Measurements from ENCODE around the gene NAA10. TPM values are rescaled to one million over a fixed set of nuclear protein-coding genes. Genes with fewer than 3 reads are reported as not detected.

NAA10 gene
- total and polyA plus RNA-seq, 2 of the 13 experiments (the other 11 are each of a cell fraction or from before 2014, with no cell fraction given): 49.2 to 51.7 TPM

DNA sequence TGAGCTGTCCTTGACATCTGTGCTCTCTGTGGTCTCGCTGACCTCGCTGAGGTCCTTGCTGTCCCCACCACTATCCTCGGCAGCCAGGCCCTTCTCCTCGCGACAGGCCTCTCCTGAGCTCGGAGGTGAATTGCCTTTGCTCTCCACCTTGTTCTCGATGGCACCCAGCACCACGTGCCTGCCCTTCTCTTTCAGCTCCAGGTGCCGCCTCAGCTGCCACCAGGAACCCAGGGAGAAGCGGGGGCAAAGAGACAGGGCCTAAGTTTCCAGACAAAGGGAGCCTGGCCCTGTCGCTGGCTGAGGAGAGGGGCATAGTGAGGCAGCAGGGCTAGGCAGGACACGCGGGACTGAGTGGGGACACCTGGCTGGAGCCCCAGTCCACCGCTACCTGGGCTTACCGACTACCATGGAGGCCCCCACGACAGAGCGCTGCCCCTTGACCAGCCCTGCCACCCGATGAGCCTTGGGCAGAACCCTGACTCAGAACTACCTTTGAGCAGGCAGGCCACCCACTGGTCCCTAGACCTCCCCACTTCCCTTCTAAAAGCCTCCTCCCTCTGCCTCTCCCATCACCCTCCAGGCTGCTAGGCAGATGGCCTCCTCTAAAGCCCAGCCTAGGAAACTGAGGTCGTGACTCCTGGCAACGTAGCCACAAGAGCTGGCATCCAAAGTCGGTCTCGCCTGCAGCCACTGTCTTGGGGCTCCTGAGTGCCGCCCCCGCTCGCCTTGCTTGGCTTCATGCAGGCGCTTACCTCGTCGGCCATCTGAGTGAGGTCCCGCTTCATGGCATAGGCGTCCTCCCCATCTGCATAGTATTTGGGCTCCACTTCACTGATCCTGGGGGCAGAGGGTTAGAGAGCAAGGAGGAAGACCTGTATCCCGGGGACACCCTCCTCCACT, 4.6 kb downstream of the NAA10 start:
- 92% methylated on average over 13 of the region's 31 CpGs for WGBS (ENCODE audit: low lambda C conversion rate)
- ChIA-PET POLR2A (interaction anchor here (4.2 kb wide), 1 partner anchor 17 kb away, joined by 82 read pairs; the partner anchor contains the start of gene RENBP), CTCF (ENCODE audit: low intra/inter-chr PET ratio, low total read pairs) (no interaction called here)
- no peak overlapping the region for H3K27ac ChIP-seq (ENCODE audit: extremely low read length, insufficient read depth, low read length)
- no peak overlapping the region for H3K4me2 ChIP-seq (ENCODE audit: low read depth, low read length)
- FAIRE-seq (no peak), ATAC-seq (no peak), DNase-seq (ENCODE audit: low spot score) (no peak)
- in situ Hi-C loops (cut with HindIII; ENCODE audit: extremely low pct_ligation_motif_present, low pct_unique_long_range_greater_than_20kb) (no loop called here), intact Hi-C loops (cut with micrococcal nuclease; ENCODE audit: unreplicated experiment) (no loop called here)
- H3K9ac ChIP-seq (ENCODE audit: insufficient read depth, low read depth, low read length): no peak overlapping the region
- H3K9me3 ChIP-seq (ENCODE audit: low read length): no peaks in the 10 kb centered on the region
- H4K20me1 ChIP-seq (ENCODE audit: insufficient read depth, low read length): no peaks in the 10 kb centered on the region
- peaks cover 31% of the 10 kb centered on the region for H3K4me1 ChIP-seq (ENCODE audit: insufficient read depth, low read length)
- no peak overlapping the region for H2AFZ ChIP-seq (ENCODE audit: low read length)
- TF ChIP-seq ZNF556 (CRISPR knock-in tag; IDR thresholded peaks at IDR 0.05; ENCODE audit: borderline replicate concordance) (no peak), PAX8 (CRISPR knock-in tag; IDR thresholded peaks at IDR 0.05; ENCODE audit: borderline replicate concordance) (no peak), ZNF773 (CRISPR knock-in tag; IDR thresholded peaks at IDR 0.05; ENCODE audit: borderline replicate concordance) (no peak), AGO2 (optimal IDR thresholded peaks at IDR 0.05; ENCODE audit: low read depth, low read length) (peak; percentile 26), ZNF724P (CRISPR knock-in tag; IDR thresholded peaks at IDR 0.05; ENCODE audit: borderline replicate concordance) (no peak), RBFOX2 (IDR thresholded peaks at IDR 0.05; ENCODE audit: low read depth, low read length) (0 out of 2 replicates have a peak, but pooled peaks have one; percentile 23), SALL2 (CRISPR knock-in tag; IDR thresholded peaks at IDR 0.05) (no peak), FOXM1 (CRISPR knock-in tag; IDR thresholded peaks at IDR 0.05) (no peak)
- TF ChIP-seq, protein P1, sequence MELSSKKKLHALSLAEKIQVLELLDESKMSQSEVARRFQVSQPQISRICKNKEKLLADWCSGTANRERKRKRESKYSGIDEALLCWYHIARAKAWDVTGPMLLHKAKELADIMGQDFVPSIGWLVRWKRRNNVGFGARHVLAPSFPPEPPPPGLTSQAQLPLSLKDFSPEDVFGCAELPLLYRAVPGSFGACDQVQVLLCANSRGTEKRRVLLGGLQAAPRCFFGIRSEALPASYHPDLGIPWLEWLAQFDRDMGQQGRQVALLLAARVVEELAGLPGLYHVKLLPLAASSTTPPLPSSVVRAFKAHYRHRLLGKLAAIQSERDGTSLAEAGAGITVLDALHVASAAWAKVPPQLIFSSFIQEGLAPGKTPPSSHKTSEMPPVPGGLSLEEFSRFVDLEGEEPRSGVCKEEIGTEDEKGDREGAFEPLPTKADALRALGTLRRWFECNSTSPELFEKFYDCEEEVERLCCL (CRISPR knock-in tag; IDR thresholded peaks at IDR 0.05; ENCODE audit: borderline replicate concordance): no peak
- TF ChIP-seq, protein P2, sequence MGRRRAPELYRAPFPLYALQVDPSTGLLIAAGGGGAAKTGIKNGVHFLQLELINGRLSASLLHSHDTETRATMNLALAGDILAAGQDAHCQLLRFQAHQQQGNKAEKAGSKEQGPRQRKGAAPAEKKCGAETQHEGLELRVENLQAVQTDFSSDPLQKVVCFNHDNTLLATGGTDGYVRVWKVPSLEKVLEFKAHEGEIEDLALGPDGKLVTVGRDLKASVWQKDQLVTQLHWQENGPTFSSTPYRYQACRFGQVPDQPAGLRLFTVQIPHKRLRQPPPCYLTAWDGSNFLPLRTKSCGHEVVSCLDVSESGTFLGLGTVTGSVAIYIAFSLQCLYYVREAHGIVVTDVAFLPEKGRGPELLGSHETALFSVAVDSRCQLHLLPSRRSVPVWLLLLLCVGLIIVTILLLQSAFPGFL (CRISPR knock-in tag; IDR thresholded peaks at IDR 0.05): no peak
- H3K27me3 ChIP-seq (ENCODE audit: control insufficient read depth in 1 of 2, insufficient read depth in 2 of 2, low read length in 2 of 2): no peaks in the 10 kb centered on the region
- no TSS peak for BruUV-seq (replicated peaks)
- H3K4me3 ChIP-seq (replicated peaks in 1 of 3; ENCODE audit: insufficient read depth in 1 of 3, low read depth in 2 of 3, low read length in 3 of 3): no peak overlapping the region
- peaks cover 1 to 8% of the 10 kb centered on the region in 2 experiments; a peak in 1 of 5 replicates for H3K36me3 ChIP-seq (replicated peaks in 1 of 2; ENCODE audit: control insufficient read depth in 1 of 2, insufficient read depth in 2 of 2, low read length in 2 of 2)
- H3K79me2 ChIP-seq (ENCODE audit: insufficient read depth, low read length): peaks cover 9% of the 10 kb centered on the region
